Fibroblast of lung (primary cell): ENCODE measurements around the gene L3MBTL3. TPM values are rescaled to one million over a fixed set of nuclear protein-coding genes. Genes with fewer than 3 reads are reported as not detected.

ENCODE experiments used
- DNase-seq, 2 donors: peaks; one replicate each; pipeline versions ENCODE4 v3.0.0 to v3.0.0-alpha.2; 2010; ENCODE audit warnings: low read depth in 2 of 2
- H2AFZ ChIP-seq: 2 replicates; pipeline ENCODE4 v1.5.1; 2012; ENCODE audit warnings: low read length, control low read depth, inconsistent platforms
- H3K27ac ChIP-seq: 2 replicates; pipeline ENCODE4 v1.5.1; 2011; ENCODE audit warnings: low read length, control low read depth; ENCODE audit not compliant: insufficient read depth
- H3K27me3 ChIP-seq: 2 replicates; pipeline ENCODE4 v1.5.1; 2011; ENCODE audit warnings: mild to moderate bottlenecking, low read length; ENCODE audit not compliant: control insufficient read depth, insufficient read depth
- H3K36me3 ChIP-seq: 2 replicates; pipeline ENCODE4 v1.5.1; 2011; ENCODE audit warnings: low read length; ENCODE audit not compliant: control insufficient read depth, insufficient read depth
- H3K4me1 ChIP-seq: 2 replicates; pipeline ENCODE4 v1.5.1; 2011; ENCODE audit warnings: low read length; ENCODE audit not compliant: control insufficient read depth, insufficient read depth; ENCODE audit errors: extremely low read depth
- H3K4me2 ChIP-seq: 2 replicates; pipeline ENCODE4 v1.5.1; 2011; ENCODE audit warnings: low read length, control low read depth; ENCODE audit not compliant: insufficient read depth; ENCODE audit errors: extremely low read depth
- H3K4me3 ChIP-seq, 4 experiments: fragments of 200-600 bp in 1 of 4; sonication (generic) in 1 of 4; replicated peaks in 1 of 4; 2 replicates each; pipeline ENCODE4 v1.5.1; 2011 to 2016; ENCODE audit warnings: low read length in 4 of 4, low read depth in 3 of 4, mild to moderate bottlenecking in 3 of 4, control low read depth in 2 of 4, inconsistent platforms in 1 of 4, mixed read lengths in 1 of 4; ENCODE audit not compliant: insufficient read depth in 1 of 4; ENCODE audit errors: control extremely low read depth in 1 of 4
- H3K79me2 ChIP-seq: 2 replicates; pipeline ENCODE4 v1.5.1; 2012; ENCODE audit warnings: mild to moderate bottlenecking, low read length, inconsistent platforms; ENCODE audit not compliant: control insufficient read depth, insufficient read depth
- H3K9ac ChIP-seq: 2 replicates; pipeline ENCODE4 v1.5.1; 2011; ENCODE audit warnings: mild to moderate bottlenecking, low read length, control low read depth; ENCODE audit not compliant: insufficient read depth
- H3K9me3 ChIP-seq: 2 replicates; pipeline ENCODE4 v1.5.1; 2012; ENCODE audit warnings: low read depth, low read length; ENCODE audit not compliant: control insufficient read depth, insufficient read depth
- H4K20me1 ChIP-seq: 2 replicates; pipeline ENCODE4 v1.5.1; 2011; ENCODE audit warnings: low read length; ENCODE audit not compliant: control insufficient read depth, insufficient read depth; ENCODE audit errors: extremely low read depth
- EZH2 ChIP-seq: IDR thresholded peaks from 2 replicates; pipeline ENCODE4 v1.5.1; 2012; ENCODE audit warnings: low read length, control low read depth, mild to moderate bottlenecking; ENCODE audit errors: missing control alignments
- polyA plus RNA-seq, 2 donors: library from polyadenylated mRNA; depleted of rRNA in 1 of 2; stranded (reverse) in 1 of 2; unstranded in 1 of 2; fragments of >200 nt; gene quantifications; 2 replicates each; pipeline ENCODE4 v1.2.1, GENCODE V29; 2011 to 2012; ENCODE audit warnings: missing spikeins in 1 of 2
- total RNA-seq: library from RNA; depleted of rRNA; stranded (reverse); fragments of >200 nt; gene quantifications from 2 replicates; pipeline ENCODE4 v1.2.1, GENCODE V29; 2014
- TF ChIP-seq, protein P1 (sequence below), 2 donors: IDR thresholded peaks in 1 of 2; conservative IDR thresholded peaks in 1 of 2; 1 replicate in 1 of 2; 2 replicates in 1 of 2; pipeline ENCODE4 v1.5.1; 2011 to 2012; ENCODE audit warnings: low read length in 2 of 2, control low read depth in 1 of 2, inconsistent platforms in 1 of 2, low read depth in 1 of 2, mild to moderate bottlenecking in 1 of 2

The L3MBTL3 gene
- total and polyA plus RNA-seq, 2 donors (not counting 1 experiment from before 2014, with no cell fraction given), result 5.6 to 6.7 TPM

DNA sequence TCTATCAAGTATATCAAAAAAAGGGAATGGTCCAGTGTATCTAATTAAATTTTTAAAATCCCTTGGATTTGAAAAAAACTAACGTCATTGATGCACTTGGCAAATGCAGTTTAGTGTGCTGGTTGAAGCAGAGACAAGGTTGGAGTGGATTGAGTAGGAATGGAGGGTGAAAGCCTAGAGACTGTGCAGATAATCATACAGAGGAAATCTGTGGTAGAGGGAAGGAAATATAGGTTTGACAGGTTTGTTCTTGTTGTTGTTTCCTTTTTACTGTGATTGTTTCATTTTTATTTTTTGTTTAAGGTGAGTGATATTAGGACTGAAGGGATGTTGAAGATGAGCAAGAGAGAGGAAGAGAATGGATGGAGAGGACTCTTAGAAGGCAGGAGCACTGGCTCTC lies 29.0 kb upstream of the L3MBTL3 start:
- H3K27ac ChIP-seq, result no peak overlapping the region
- no peak overlapping the region for H3K4me3 ChIP-seq
- H2AFZ ChIP-seq, result no peak overlapping the region
- no peaks in the 10 kb centered on the region for H3K79me2 ChIP-seq
- no peak overlapping the region for H3K4me2 ChIP-seq
- no peak for TF ChIP-seq EZH2
- TF ChIP-seq, protein P1, sequence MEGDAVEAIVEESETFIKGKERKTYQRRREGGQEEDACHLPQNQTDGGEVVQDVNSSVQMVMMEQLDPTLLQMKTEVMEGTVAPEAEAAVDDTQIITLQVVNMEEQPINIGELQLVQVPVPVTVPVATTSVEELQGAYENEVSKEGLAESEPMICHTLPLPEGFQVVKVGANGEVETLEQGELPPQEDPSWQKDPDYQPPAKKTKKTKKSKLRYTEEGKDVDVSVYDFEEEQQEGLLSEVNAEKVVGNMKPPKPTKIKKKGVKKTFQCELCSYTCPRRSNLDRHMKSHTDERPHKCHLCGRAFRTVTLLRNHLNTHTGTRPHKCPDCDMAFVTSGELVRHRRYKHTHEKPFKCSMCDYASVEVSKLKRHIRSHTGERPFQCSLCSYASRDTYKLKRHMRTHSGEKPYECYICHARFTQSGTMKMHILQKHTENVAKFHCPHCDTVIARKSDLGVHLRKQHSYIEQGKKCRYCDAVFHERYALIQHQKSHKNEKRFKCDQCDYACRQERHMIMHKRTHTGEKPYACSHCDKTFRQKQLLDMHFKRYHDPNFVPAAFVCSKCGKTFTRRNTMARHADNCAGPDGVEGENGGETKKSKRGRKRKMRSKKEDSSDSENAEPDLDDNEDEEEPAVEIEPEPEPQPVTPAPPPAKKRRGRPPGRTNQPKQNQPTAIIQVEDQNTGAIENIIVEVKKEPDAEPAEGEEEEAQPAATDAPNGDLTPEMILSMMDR (conservative IDR thresholded peaks at IDR 0.05 in 1 of 2, IDR thresholded peaks at IDR 0.05 in 1 of 2; ENCODE audit: low read depth in 1 of 2, low read length in 2 of 2), result no peak
- H3K9me3 ChIP-seq, result no peaks in the 10 kb centered on the region
- H3K9ac ChIP-seq, result no peak overlapping the region
- H3K36me3 ChIP-seq, result no peaks in the 10 kb centered on the region
- H3K4me1 ChIP-seq, result no peaks in the 10 kb centered on the region
- no peak for DNase-seq
- no peaks in the 10 kb centered on the region for H4K20me1 ChIP-seq
- no peaks in the 10 kb centered on the region for H3K27me3 ChIP-seq

DNA sequence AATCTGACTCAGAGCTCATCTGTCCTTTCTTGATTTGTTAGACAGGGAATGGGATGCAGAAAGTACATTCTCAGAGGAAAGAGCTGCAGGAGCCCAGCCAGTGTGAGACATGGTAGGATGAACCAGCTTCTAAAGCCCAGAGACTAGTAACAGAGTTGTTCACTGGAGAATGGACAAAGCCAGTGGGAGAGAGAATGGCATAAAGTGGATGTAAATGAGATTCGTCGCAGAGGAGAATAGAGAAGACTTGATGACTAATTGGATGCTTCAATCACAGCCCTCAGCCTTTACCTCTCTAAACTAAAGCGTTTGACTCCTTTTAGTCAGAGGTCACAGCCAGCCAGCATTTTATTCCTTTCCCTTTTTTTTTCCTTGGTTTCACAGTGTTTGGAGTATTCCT lies 25.5 kb upstream of the L3MBTL3 start:
- DNase-seq, result peak in 1 of 2 donors; percentile 12
- no peaks in the 10 kb centered on the region for H3K79me2 ChIP-seq
- no peaks in the 10 kb centered on the region for H3K36me3 ChIP-seq
- no peak overlapping the region for H3K27ac ChIP-seq
- H3K27me3 ChIP-seq, result peaks cover 4% of the 10 kb centered on the region
- H3K9me3 ChIP-seq, result no peaks in the 10 kb centered on the region
- H3K9ac ChIP-seq, result no peak overlapping the region
- H2AFZ ChIP-seq, result no peak overlapping the region
- H3K4me3 ChIP-seq, result no peak overlapping the region
- H4K20me1 ChIP-seq, result no peaks in the 10 kb centered on the region
- H3K4me2 ChIP-seq, result no peak overlapping the region
- no peak for TF ChIP-seq EZH2
- TF ChIP-seq, protein P1 (conservative IDR thresholded peaks at IDR 0.05 in 1 of 2, IDR thresholded peaks at IDR 0.05 in 1 of 2; ENCODE audit: low read depth in 1 of 2, low read length in 2 of 2), result no peak
- no peaks in the 10 kb centered on the region for H3K4me1 ChIP-seq

DNA sequence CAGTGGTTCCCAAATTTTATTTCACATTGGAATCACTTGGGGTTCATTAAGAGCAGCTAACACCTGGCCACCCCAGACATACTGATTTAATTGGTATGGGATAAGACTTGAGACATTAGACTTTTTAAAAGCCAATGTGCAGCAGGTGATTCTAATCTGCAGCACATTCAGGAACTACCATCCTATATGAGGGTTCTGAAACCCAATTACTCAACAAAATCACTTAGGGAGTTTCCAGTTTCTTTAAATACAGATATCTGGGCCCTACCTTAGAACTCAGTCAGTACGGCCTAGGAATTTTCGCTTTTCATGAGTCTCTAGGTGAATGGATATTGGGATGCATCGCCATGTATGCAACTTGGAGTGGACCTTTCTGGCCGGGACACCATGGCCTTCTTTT lies 24.0 kb upstream of the L3MBTL3 start:
- H3K36me3 ChIP-seq, result no peaks in the 10 kb centered on the region
- H3K9me3 ChIP-seq, result no peaks in the 10 kb centered on the region
- H2AFZ ChIP-seq, result no peak overlapping the region
- no peak overlapping the region for H3K27ac ChIP-seq
- DNase-seq, result no peak
- no peak overlapping the region for H3K9ac ChIP-seq
- H3K4me1 ChIP-seq, result no peaks in the 10 kb centered on the region
- no peak overlapping the region for H3K4me2 ChIP-seq
- H3K79me2 ChIP-seq, result no peaks in the 10 kb centered on the region
- TF ChIP-seq EZH2, result no peak
- TF ChIP-seq, protein P1 (conservative IDR thresholded peaks at IDR 0.05 in 1 of 2, IDR thresholded peaks at IDR 0.05 in 1 of 2; ENCODE audit: low read depth in 1 of 2, low read length in 2 of 2), result no peak
- peaks cover 4% of the 10 kb centered on the region for H3K27me3 ChIP-seq
- H4K20me1 ChIP-seq, result no peaks in the 10 kb centered on the region
- no peak overlapping the region for H3K4me3 ChIP-seq
